H1 (cell line): Measurements from ENCODE around the gene ANKRD31. TPM values are rescaled to one million over a fixed set of nuclear protein-coding genes. Genes with fewer than 3 reads are reported as not detected.

Source experiments
- BACH1 ChIP-seq: IDR thresholded peaks from 2 replicates; pipeline ENCODE4 v1.6.1; 2012; ENCODE audit warnings: low read length, improper control_type of control experiment
- BCL11A ChIP-seq, 2 experiments: IDR thresholded peaks; one replicate each; pipeline ENCODE4 v1.6.1; 2011; ENCODE audit warnings: low read depth in 2 of 2, low read length in 2 of 2, mild to moderate bottlenecking in 2 of 2
- CBX8 ChIP-seq: fragments of 300-800, 300-1000 bp; sonication (generic); IDR thresholded peaks from 2 replicates; pipeline ENCODE4 v1.7.1; 2016; ENCODE audit warnings: low read depth, low read length, borderline replicate concordance
- EGR1 ChIP-seq: IDR thresholded peaks from 2 replicates; pipeline ENCODE4 v1.6.1; 2011; ENCODE audit warnings: low read depth, low read length, borderline replicate concordance
- KDM1A ChIP-seq: fragments of 200-600, 300-600 bp; sonication (generic); IDR thresholded peaks from 2 replicates; pipeline ENCODE4 v1.7.1; 2016; ENCODE audit warnings: mild to moderate bottlenecking, low read length, borderline replicate concordance
- SP1 ChIP-seq: IDR thresholded peaks from 2 replicates; pipeline ENCODE4 v1.6.1; 2011; ENCODE audit warnings: low read depth, low read length
- SP2 ChIP-seq: IDR thresholded peaks from 2 replicates; pipeline ENCODE4 v1.6.1; 2012; ENCODE audit warnings: mild to moderate bottlenecking, low read length, inconsistent platforms
- ZNF274 ChIP-seq: IDR thresholded peaks from 2 replicates; pipeline ENCODE4 v1.7.0; 2012; ENCODE audit warnings: low read length, borderline replicate concordance; ENCODE audit errors: extremely low read depth
- polyA plus RNA-seq, 7 experiments: library from polyadenylated mRNA; depleted of rRNA in 3 of 7; stranded (reverse) in 5 of 7; unstranded in 2 of 7; fragments of >200 nt in 5 of 7; fragments of 200-250 nt in 2 of 7; gene quantifications; 1 replicate in 5 of 7; 2 replicates in 1 of 7; 4 replicates in 1 of 7; pipeline versions ENCODE4 v1.2.1 to v1.2.3, GENCODE V29; 2011 to 2013; ENCODE audit warnings: missing spikeins in 2 of 7, mixed read lengths in 2 of 7
- total RNA-seq: library from RNA; stranded (reverse); fragmentation: NEBNext Ultra II Directional; extraction: Animal tissue kit (Norgen Biotek cat#: 25700); gene quantifications from 2 replicates; pipeline ENCODE4 v1.2.1, GENCODE V29; 2021
- TF ChIP-seq, protein P1 (sequence below): IDR thresholded peaks from 2 replicates; pipeline ENCODE4 v1.6.1; 2011; ENCODE audit warnings: low read depth, mild to moderate bottlenecking, low read length; ENCODE audit not compliant: insufficient read depth

ANKRD31 gene
- total and polyA plus RNA-seq, 2 of the 8 experiments (the other 6 are each of a cell fraction or from before 2014, with no cell fraction given), result 0.05 to 0.06 TPM

DNA sequence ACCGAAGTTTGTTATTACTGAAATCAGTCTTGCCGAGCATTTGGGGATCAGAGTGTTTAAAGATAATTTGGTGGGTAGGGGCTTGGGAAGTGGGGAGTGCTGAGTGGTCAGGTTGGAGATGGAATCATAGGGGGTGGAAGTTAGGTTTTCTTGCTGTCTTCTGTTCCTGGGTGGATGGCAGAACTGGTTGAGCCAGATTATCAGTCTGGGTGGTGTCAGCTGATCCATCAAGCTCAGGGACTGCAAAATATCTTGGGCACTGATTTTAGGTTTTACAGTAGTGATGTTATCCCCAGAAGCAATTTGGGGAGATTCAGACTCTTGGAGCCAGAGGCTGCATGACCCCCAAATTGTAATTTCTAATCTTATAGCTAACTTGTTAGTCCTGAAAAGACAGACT is 5.4 kb upstream of the ANKRD31 start (continued):
- no peak for TF ChIP-seq ZNF274
- TF ChIP-seq KDM1A, result no peak
- no peak for TF ChIP-seq EGR1
- no peak for TF ChIP-seq BACH1
- TF ChIP-seq SP2, result no peak
- no peak for TF ChIP-seq SP1
- no peak for TF ChIP-seq BCL11A (IDR thresholded peaks at IDR 0.05; ENCODE audit: low read depth in 2 of 2, low read length in 2 of 2)
- TF ChIP-seq, protein P1, sequence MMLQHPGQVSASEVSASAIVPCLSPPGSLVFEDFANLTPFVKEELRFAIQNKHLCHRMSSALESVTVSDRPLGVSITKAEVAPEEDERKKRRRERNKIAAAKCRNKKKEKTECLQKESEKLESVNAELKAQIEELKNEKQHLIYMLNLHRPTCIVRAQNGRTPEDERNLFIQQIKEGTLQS, result no peak
- no peak for TF ChIP-seq CBX8
